ENCODE measurements around the gene GFRA4.
"Not testable (repeated sequence)": the region's sequence is repeated elsewhere in the genome, so short reads cannot be mapped to it uniquely, and the experiment has no call there.

GFRA4 gene

DNA sequence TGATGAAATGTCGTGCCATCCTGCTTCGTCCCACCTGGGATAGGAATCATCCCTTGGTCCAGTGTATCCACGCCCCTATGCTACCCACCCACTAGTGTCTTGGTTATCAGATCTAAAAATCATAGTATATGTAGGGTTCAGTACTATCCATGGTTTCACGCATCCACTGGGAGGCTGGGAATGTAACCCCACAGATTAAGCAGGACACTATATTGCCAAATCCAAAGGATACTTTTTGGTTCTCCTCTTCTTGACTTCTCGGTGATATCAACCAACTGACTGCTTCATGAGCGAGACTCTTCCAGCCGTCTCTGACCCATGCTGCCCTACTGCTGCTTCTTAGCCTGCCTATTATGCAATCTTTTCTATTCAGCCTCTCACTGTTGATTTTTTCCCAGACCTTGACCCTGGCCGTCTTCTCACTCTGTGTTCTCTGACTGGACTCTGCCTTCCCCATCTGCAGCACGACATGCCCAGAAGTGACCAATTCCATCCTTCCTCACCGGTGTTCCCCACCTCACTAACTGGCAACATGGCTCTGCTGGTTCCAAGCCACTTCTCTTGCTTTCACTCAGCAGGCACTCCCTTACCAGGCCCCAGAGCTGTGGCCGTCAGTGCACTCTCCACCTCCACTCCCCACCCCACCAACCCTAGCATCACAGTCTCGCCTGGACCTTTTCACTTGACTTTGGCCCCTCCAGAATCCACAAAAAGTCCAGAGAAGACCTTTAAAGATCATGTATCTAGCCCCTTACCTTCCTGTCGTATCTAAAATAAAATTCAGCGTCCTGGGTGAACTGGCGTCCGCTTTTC is 34.5 kb downstream of the GFRA4 start:
- in situ Hi-C loops (cut with HindIII; ENCODE audit: low sequenced_read_pairs) = no loop called here

DNA sequence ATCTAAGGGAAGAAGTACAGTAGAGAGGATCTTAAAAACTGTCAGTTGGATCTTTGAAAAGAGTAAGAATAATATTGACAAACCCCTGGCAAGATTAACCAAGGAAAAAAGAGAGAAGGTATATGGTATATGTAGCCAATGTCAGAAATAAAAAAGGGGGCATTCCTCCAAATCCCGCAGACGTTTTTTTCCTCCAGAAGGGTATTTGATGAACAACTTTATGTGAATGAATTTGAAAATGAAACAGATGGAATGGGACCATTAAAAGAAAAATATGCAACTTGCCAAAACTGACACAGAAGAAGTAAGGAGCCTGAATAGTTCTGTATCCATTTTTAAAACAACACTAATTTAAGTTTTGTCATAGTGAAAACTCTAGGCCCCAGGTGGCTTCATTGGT is 35.7 kb downstream of the GFRA4 start:
- in situ Hi-C loops (cut with HindIII; ENCODE audit: low sequenced_read_pairs) = no loop called here

DNA sequence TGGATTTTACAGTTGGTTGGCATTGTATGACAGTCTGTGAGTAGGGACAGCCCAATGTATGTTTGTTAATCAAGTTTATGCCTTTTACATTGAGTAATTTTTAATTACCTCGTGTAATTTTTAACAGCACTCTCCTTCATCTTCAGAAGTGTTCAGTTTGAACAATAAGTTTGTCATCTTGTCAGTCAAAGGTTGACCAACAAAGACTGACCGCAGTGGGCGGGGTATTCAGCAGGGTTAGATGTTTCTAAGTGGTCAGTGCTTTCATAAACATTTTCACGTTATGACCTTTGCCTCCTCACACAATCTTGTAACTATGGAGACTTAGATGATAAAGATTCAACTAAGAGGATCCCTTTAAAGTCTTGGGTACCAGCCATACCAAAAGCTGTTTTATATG is 40.8 kb downstream of the GFRA4 start:
- in situ Hi-C loops (cut with HindIII; ENCODE audit: low sequenced_read_pairs) = no loop called here

DNA sequence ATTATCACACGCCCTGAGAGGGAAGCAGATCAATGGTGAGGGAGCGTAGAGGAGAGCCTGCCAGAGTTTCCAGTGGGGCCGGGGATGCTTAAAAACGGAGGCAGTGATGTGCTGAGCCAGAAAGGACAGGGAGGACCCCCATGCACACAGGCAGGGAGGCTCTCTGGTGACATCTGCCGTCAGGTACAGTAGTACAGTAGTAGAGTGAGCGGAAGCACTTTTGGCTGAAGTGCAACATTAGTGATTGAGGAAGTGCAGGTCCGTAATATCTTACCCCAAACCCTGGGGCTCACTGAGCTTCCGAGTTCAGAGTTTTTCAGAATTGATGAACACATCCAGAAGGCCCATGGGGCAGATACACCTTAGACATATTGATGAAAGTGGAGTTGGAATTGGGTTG is 42.1 kb downstream of the GFRA4 start:
- in situ Hi-C loops (cut with HindIII; ENCODE audit: low sequenced_read_pairs) = no loop called here

DNA sequence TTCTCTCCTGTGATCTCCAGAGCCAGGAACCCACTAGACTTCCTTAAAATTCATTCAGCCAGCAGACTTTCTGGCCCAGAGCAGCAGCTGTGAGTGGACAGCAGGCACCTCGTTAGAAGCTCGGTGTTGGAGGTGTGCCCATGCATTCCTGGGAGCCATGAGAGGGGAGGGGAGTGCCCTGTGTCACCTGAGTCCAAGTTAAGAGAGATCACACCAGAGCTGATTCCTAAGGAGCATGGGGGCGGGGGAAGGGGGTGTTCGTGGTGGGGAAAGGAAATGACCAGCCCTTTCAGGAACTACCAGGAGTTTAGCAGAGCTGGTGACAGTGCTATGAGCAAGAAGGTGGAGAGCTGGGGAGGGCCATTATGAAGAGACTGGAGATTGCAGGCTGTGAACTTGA is 46.9 kb downstream of the GFRA4 start:
- in situ Hi-C loops (cut with HindIII; ENCODE audit: low sequenced_read_pairs) = no loop called here

DNA sequence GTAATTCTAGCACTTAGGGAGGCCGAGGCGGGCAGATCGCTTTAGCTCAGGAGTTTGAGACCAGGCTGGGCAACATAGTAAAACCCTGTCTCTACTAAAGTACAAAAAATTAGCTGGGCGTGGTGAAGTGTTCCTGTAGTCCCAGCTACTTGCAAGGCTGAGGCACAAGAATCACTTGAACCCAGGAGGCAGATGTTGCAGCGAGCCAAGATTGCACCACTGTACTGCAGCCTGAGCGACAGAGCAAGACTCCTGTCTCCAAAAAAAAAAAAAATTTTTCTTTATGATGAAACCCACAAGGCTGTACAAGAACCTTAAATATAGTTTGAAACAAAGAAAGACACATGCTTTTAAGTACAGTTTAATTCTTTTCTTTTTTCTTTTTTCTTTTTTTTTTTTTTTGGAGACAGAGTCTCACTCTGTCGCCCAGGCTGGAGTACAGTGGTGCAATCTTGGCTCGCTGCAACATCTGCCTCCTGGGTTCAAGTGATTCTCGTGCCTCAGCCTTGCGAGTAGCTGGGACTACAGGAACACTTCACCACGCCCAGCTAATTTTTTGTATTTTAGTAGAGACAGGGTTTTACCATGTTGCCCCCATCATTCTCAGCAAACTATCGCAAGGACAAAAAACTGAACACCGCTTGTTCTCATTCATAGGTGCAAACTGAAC is 47.9 kb downstream of the GFRA4 start:
- in situ Hi-C loops (cut with HindIII; ENCODE audit: low sequenced_read_pairs) = not testable (repeated sequence)

DNA sequence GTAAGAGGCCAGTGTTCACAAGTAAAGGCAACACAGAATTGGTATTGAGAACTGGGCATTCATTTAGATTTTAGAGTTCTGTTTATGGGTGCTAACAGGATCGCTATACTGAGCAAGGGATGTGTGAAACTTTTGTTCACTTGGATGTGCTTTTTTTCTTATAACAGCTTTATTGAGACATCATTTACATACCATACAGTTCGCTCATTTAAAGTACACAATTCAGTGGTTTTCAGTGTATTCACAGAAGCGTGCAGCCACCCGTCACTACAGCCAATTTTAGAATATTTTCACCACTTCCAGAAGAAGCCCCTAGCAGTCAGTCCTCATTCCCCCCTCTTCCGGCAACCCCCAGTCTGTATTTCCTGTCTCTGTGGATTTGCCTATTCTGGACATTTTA is 48.7 kb downstream of the GFRA4 start:
- in situ Hi-C loops (cut with HindIII; ENCODE audit: low sequenced_read_pairs) = no loop called here

DNA sequence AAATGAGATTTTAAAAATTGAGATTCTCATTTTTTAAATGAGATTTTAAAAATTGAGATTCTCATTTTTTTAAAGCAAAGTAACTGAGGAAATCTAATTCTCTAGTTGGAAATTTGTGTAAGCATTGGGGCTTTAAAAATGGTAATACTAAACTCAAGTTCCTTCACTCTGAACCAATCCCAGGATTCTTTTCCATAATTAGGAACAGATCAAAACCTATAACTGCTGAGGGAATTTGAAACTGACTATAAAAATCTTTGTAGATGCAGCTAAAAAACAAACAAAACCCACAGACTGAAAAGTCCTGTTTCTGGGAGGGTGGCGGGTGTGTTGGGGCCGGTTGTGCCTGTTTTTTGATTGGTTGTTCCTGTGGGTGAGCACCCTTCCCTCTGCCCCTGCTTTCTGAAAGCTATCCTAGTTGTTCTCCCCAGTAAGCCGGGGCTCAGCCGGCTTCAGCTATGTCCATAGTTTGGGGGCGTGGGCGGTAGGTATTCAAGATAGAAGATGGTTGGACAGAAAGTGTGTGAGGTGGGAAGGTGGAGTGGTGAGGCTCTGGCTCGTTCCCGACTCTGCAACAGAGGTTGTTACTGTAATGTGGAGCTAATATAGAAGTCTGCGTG is 49.3 kb downstream of the GFRA4 start:
- in situ Hi-C loops (cut with HindIII; ENCODE audit: low sequenced_read_pairs) = no loop called here

DNA sequence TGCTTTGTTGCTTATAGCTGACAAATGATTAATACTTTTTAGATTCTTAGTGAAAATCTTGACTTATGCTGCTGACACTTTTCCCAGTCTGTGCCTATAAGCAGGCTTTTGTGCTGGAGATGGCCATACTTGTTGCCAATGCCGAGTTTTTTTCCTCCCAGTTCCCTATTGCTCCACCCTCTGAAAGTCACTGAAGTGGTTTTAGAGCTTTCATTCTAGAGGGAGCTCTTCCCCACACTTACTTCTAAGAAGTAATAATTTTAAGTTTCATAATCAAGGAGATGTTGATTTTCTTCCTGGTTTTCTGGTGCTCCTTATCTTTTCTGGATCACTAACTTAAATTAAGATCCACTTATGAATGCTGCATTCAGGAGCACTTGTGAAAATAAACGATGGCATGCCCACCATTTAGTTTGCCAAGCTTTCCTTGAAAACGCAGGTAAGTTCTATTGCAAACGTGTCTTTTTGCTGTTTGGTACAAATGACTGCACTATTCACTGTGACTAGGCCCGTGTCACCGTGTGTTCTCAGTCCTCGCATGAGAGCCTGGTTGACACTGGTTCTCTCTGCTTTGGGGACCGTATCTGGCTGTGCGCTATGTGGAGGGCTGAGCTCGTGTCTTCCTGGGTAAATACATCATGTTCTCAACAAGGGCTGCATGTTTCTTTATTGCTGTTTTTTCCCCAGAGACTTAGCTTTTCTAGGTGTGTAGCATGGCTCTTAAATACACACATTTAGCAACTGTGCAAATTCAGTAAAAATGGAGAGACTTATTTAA is 50.2 kb downstream of the GFRA4 start:
- in situ Hi-C loops (cut with HindIII; ENCODE audit: low sequenced_read_pairs) = no loop called here

DNA sequence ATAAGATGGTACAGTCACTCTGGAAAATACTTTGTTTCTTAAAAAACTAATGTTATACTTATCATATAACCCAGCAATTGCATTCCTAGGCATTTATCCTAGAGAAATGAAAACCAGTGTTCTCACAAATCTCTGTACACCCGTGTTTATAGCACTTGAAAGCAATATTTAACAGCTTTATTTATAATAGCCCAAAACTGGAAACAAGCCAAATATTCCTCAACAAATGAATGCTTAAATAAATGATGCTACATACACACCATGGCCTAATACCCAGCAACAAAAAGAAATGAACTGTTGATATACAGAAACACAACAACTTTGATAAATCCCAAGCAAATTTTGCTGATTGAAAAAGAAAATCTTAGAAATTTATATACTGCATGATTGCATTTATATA is 51.3 kb downstream of the GFRA4 start:
- in situ Hi-C loops (cut with HindIII; ENCODE audit: low sequenced_read_pairs) = no loop called here
